Activated CD4-positive, alpha-beta T cell treated with anti-CD3 and anti-CD28 coated beads for 48 hours (primary cell): ENCODE data around the gene TECPR2.
A peak's percentile ranks its signal among the peaks of the same experiment; 100 is the strongest.
"Not testable (repeated sequence)": the region's sequence is repeated elsewhere in the genome, so short reads cannot be mapped to it uniquely, and the experiment has no call there.

Source experiments
- DNase-seq: peaks from one replicate; pipeline ENCODE4 v3.0.0-alpha.2; 2020

The TECPR2 gene

DNA sequence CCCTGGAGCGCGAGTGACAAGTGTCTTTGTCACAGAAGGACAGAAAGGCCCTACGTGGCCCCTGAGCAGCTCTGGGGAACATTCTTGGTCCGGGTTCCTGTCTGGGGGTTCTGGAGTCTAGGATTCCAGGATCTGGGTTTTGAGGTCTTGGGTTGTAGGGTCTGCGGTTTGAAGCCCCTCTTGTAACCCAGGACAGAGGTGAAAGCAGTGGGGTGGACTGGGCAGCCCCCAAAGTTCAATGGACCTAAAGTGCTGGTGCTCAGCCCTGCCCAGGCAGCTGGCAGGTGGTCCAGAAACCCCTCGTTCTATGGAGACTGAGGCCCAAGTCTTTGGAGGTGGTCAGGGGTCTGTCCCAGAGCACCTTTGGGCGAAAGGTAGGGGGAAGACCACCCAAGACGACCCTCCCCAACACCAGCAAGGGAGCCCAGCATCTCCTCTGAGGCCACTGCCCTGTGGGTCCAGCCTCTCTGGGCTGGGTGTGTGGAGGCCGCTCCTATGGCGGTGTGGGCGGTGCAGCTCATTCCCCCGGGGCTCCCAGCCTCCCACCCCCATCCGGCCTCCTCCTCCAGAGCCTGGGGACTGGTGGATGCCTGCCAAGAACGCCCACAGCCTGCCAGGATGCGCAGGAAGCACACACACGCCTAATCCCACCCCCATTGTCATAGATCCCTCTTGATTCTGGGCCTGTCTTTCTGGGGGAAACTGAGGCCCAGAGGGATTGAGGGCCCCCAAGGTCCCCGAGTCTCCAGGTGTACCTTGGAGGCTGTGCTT, 177.0 kb downstream of the TECPR2 start:
- DNase-seq = no peak

DNA sequence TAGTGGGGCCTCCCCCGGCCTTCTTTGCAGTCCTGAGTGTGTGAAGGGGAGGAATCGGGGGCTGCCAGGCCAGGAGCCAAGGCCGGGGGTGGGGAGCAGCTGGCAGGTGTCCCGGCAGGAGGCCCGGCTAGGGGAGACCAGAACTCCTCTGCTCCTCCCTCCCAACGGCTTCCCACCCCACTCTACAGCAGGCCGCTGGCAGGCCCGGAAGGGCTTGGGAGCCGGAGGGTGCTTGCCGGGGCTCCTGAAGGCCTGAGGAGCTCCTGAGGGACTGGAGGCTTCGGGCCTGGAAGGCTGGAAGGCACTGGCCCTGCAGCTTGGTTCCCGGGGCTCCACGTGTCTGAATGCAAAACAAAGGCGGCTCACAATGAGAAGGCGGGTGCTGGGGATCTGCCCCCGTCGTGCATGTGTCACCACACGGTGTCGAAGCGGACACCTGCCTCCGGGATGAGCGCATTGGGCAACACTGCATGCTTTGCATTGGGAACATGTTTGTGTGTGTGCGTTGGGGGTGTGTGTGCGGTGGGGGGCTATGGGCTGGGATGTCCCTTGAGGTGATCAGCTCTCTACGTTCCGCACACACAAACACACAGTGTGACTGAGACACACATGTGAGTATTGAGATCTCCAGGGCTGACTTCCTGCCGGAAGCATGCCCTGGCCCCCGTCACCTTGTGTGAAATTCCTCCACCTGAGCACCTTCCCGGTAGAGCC, 177.7 kb downstream of the TECPR2 start:
- no peak for DNase-seq

DNA sequence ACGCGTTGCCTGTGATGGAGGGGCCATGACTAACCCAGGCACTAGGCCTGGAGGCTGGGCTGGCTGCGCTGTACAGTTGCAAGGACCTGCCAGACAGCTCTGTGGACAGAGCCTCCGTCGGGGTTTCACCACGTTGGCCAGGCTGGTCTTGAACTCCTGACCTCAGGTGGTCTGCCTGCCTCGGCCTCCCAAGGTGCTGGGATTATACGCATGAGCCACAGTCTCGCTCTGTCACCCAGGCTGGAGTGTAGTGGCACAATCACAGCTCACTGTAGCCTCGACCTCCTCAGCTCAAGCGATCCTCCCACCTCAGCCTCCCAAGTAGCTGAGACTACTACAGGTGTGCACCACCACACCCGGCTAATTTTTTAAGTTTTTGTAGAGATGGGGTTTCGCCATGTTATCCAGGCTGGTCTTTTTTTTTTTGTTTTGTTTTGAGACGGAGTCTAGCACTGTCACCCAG, 178.3 kb downstream of the TECPR2 start:
- not testable (repeated sequence) for DNase-seq

DNA sequence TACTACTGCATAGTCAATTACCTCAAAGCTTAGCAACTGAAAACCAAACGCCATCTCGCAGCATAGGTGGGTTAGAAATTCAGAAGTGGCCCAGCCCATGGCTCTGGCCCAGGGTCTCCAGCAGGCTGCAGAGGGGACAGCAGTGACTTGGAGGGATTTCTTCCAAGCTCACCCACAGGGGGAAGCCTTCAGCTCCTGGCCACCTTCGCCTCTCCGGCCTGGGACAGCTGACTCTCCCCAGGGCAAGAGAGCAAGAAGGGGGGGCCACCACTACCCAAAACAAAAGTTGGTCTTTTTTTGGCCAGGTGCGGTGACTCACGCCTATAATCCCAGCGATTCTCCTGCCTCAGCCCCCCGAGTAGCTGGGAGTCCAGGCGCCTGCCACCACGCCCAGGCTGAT, 179.0 kb downstream of the TECPR2 start:
- DNase-seq = no peak

DNA sequence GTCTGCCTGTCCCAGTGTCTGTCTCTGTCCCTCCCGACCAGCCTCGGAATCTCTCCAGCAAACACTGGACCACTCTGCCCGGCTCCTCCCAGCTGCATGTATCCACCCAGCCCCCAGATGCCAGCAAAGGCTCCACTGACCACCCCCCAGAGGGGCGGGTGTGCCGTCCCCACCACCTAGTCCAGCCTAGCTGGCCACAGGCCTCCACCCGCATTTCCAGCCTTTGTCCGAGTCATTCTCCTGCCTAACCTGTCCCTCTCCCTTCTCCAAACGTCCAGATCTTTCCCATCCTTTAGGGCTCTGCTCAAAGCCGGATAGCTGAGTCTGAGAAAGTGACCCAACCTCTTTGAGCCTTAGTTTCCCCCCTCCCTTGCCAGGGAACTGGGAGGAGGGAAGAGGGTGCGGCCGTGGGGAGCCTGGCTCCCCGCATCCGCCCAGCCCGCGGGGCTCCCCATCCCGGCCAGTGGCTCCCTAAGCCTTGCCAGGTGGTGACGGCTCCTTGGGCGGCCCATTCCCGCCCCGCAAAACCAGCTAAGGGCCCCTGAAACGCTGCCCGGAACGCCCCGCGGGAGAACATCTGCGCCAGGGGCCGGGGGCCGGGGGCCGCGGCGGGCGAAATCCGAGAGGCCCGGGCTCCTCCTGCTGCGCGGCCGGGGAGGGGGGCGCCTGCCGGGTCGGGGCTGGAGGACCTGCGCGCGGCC, 181.5 kb downstream of the TECPR2 start:
- no peak for DNase-seq

DNA sequence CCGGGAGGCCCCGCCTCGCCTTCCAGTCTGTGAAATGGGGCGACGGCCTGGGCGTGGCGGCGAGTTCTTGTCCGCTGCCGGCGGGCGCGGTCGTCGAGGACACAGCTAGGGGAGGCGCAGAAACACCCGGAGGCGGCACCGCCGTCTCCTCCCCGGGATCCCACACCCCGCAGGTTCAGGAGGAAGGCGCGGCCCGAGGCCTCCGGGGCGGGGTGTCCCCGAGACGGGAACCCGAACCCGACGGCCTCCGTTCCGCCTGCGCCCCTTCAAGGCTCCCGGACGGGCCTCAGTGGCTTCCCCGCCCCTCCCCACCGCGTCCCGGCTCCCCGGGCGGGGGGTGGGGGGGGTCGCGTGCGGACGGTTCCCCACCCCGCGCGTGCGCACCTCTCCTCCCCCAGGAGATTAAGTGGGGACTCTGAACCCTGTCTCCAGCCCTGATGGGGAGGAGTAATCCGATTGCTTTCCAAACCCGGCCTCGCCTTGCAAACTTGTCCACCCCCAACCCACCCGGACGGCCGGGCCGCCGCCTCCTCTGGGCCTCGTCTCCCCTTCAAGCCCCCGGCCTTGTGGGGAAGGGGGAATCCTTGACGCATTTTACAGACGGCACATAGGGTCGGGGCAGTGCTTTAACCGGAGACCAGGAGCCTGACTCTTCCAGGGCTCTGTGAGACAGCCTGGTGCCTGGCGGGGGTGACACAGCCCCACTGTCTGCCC, 182.2 kb downstream of the TECPR2 start:
- peak; percentile 30 for DNase-seq

DNA sequence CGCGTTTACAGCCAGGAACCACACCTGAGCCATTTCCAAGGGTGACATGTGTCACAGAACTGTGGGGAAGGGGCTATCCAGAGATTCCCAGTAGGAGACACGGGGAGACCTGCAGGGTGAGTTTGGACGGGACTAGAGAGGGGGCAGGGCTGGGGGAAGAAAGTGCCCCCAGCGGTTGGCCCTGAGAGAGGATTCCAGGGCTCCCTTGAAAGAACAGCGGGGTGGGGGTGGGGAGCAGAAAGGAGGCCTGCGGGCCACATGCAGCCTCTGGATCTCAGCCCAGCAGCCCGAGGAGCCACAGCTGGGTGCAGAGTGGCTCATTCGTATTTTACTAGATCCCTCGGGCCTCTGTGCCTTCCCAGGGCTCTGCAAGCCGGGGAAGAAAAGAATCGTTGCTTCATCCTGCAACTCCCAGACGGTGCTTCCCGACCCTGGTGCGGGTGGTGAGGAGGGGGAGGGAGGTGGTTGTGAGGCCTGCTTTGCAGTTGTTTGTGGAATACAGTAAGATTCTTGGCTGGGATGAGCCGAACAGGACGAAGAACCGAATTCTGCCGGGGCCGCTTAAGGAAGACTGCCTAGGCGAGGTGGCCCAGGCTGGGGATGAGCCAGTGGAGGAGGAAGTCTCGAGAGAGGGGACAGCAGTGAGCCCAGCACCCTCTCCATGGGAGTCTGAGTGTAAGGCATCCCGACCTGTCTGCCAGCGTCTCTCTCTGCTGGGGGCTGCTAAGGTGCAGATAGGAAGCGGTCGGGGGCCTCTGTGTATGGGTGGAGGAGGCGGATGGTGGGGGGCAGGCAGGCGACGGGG, 182.9 kb downstream of the TECPR2 start:
- DNase-seq = no peak

DNA sequence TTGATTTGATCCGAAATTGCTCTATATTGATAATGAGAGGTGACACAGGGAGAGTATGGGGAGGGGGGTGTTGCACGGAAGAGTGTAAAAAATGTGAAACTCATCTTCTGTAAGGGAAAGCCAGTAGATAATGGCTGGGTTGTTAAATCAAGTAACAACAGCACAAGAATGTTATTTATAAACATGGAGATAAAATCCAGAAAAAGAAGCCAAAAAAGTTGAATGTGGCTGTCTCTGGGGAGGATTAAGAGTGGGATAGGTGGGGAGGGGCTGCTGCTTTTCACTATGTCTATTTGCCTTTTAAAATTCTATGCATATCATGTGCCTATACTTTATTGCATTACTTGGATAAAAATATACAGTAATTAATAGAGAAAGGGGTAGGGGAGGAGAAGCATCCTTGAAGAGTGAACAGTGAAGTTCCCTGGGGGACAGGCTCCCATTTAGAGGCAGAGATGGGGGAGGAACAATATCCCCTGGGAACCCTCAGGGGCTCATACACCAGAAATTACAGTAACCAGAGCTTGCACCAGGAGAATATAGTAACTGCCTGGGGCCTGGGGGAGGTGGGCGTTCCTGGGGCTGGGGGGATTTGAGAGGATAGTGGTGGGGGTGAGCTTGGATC, 186.0 kb downstream of the TECPR2 start:
- no peak for DNase-seq

DNA sequence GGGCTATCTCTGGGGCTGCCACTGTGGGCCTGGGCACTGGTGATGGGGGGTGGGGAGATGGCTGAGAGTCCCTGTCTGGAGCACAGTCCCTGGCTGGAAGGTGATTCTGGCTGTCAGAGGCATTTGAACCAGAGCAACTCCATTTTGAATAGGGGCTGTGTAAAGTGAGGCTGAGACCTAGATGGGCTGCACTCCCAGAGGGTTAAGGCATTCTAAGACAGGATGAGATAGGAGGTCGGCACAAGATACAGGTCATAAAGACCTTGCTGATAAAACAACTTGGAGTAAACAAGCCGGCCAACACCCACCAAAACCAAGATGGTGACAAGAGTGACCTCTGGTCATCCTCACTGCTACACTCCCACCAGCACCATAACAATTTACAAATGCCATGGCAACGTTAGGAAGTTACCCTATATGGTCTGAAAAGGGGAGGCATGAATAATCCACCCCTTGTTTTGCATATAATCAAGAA, 188.2 kb downstream of the TECPR2 start:
- DNase-seq = not testable (repeated sequence)
